WTC11 (cell line): Measurements from ENCODE around the gene RIC8B.

Experiments
- ETV6 ChIP-seq: sonication (generic); formaldehyde crosslinking; IDR thresholded peaks from 2 replicates; pipeline ENCODE4 v1.8.1; 2022; ENCODE audit warnings: mild to moderate bottlenecking, missing genetic modification reagents
- NFE2L1 ChIP-seq: sonication (generic); formaldehyde crosslinking; IDR thresholded peaks from 2 replicates; pipeline ENCODE4 v1.8.1; 2023; ENCODE audit warnings: missing genetic modification reagents
- NFYB ChIP-seq: sonication (generic); formaldehyde crosslinking; conservative IDR thresholded peaks from 2 replicates; pipeline ENCODE4 v1.8.0; 2022; ENCODE audit warnings: low read depth, missing genetic modification reagents
- OVOL2 ChIP-seq: fragments of 250-450 bp; sonication (Bioruptor Pico); IDR thresholded peaks from 2 replicates; pipeline ENCODE4 v1.9.0; 2021; ENCODE audit warnings: mild to moderate bottlenecking, borderline replicate concordance
- SMAD4 ChIP-seq: sonication (generic); formaldehyde crosslinking; IDR thresholded peaks from 2 replicates; pipeline ENCODE4 v1.8.0; 2022; ENCODE audit warnings: mild to moderate bottlenecking, missing genetic modification reagents
- ZNF263 ChIP-seq: sonication (generic); formaldehyde crosslinking; IDR thresholded peaks from 2 replicates; pipeline ENCODE4 v1.8.1; 2022; ENCODE audit warnings: low read depth, mild to moderate bottlenecking, moderate library complexity, missing genetic modification reagents
- TF ChIP-seq, protein P1 (sequence below): fragments of 200-600 bp; IDR thresholded peaks from 2 replicates; pipeline ENCODE4 v1.8.0; 2022; ENCODE audit warnings: antibody characterized with exemption
- TF ChIP-seq, protein P2 (sequence below): sonication (generic); formaldehyde crosslinking; conservative IDR thresholded peaks from 2 replicates; pipeline ENCODE4 v1.8.1; 2022; ENCODE audit warnings: mild to moderate bottlenecking, missing genetic modification reagents
- TF ChIP-seq, protein P3 (sequence below): sonication (generic); formaldehyde crosslinking; IDR thresholded peaks from 2 replicates; pipeline ENCODE4 v1.8.1; 2022; ENCODE audit warnings: low read depth, mild to moderate bottlenecking, moderate library complexity, missing genetic modification reagents, borderline replicate concordance
- TF ChIP-seq, protein P4 (sequence below): sonication (generic); formaldehyde crosslinking; IDR thresholded peaks from 2 replicates; pipeline ENCODE4 v1.8.1; 2023; ENCODE audit warnings: mild to moderate bottlenecking, missing genetic modification reagents, moderate library complexity

DNA sequence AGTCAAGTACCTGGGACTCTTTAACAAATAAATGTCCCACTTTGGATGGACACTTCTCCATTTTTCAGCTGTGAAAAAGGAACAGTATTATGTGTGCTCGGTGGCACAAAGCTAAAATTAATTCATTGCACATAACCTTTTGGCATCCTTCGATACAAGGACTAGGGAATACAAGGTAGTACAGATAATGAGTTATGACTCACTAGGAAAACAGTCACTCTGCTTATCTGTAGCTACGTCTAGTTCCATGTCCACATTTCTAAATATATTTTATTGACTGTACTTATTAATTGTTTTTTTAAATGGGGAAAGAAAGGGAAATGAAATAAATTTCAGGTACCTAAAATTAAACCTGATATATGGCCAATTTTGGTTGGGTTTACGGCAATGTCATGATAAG is 35.2 kb upstream of the RIC8B start:
- TF ChIP-seq, protein P1, sequence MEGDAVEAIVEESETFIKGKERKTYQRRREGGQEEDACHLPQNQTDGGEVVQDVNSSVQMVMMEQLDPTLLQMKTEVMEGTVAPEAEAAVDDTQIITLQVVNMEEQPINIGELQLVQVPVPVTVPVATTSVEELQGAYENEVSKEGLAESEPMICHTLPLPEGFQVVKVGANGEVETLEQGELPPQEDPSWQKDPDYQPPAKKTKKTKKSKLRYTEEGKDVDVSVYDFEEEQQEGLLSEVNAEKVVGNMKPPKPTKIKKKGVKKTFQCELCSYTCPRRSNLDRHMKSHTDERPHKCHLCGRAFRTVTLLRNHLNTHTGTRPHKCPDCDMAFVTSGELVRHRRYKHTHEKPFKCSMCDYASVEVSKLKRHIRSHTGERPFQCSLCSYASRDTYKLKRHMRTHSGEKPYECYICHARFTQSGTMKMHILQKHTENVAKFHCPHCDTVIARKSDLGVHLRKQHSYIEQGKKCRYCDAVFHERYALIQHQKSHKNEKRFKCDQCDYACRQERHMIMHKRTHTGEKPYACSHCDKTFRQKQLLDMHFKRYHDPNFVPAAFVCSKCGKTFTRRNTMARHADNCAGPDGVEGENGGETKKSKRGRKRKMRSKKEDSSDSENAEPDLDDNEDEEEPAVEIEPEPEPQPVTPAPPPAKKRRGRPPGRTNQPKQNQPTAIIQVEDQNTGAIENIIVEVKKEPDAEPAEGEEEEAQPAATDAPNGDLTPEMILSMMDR, result no peak
- TF ChIP-seq NFE2L1 (CRISPR knock-in tag), result no peak
- TF ChIP-seq, protein P2, sequence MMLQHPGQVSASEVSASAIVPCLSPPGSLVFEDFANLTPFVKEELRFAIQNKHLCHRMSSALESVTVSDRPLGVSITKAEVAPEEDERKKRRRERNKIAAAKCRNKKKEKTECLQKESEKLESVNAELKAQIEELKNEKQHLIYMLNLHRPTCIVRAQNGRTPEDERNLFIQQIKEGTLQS (CRISPR knock-in tag), result no peak
- TF ChIP-seq, protein P3, sequence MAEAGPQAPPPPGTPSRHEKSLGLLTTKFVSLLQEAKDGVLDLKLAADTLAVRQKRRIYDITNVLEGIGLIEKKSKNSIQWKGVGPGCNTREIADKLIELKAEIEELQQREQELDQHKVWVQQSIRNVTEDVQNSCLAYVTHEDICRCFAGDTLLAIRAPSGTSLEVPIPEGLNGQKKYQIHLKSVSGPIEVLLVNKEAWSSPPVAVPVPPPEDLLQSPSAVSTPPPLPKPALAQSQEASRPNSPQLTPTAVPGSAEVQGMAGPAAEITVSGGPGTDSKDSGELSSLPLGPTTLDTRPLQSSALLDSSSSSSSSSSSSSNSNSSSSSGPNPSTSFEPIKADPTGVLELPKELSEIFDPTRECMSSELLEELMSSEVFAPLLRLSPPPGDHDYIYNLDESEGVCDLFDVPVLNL, result no peak
- TF ChIP-seq ZNF263 (CRISPR knock-in tag), result no peak
- no peak for TF ChIP-seq SMAD4 (CRISPR knock-in tag)
- no peak for TF ChIP-seq NFYB (CRISPR knock-in tag)
- TF ChIP-seq ETV6 (CRISPR knock-in tag), result no peak
- no peak for TF ChIP-seq OVOL2
- TF ChIP-seq, protein P4, sequence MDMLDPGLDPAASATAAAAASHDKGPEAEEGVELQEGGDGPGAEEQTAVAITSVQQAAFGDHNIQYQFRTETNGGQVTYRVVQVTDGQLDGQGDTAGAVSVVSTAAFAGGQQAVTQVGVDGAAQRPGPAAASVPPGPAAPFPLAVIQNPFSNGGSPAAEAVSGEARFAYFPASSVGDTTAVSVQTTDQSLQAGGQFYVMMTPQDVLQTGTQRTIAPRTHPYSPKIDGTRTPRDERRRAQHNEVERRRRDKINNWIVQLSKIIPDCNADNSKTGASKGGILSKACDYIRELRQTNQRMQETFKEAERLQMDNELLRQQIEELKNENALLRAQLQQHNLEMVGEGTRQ (CRISPR knock-in tag), result no peak
